Esophagus squamous epithelium (tissue), 4 donors: ENCODE measurements around the gene RASGRF2.

Experiments
- POLR2A ChIP-seq, 4 donors: fragments of 450-650 bp; IDR thresholded peaks; one replicate each; pipeline ENCODE4 v1.6.1; 2017; ENCODE audit warnings: antibody characterized with exemption in 4 of 4, mild to moderate bottlenecking in 4 of 4, moderate library complexity in 3 of 4
- TF ChIP-seq, protein P1 (sequence below), 6 experiments: fragments of 450-650 bp in 4 of 6; fragments of 200-600 bp in 2 of 6; sonication (generic) in 2 of 6; IDR thresholded peaks; one replicate each; pipeline ENCODE4 v1.5.1; 2016 to 2019; ENCODE audit warnings: antibody characterized with exemption in 6 of 6, mild to moderate bottlenecking in 4 of 6, moderate library complexity in 4 of 6

- TF ChIP-seq, protein P1, sequence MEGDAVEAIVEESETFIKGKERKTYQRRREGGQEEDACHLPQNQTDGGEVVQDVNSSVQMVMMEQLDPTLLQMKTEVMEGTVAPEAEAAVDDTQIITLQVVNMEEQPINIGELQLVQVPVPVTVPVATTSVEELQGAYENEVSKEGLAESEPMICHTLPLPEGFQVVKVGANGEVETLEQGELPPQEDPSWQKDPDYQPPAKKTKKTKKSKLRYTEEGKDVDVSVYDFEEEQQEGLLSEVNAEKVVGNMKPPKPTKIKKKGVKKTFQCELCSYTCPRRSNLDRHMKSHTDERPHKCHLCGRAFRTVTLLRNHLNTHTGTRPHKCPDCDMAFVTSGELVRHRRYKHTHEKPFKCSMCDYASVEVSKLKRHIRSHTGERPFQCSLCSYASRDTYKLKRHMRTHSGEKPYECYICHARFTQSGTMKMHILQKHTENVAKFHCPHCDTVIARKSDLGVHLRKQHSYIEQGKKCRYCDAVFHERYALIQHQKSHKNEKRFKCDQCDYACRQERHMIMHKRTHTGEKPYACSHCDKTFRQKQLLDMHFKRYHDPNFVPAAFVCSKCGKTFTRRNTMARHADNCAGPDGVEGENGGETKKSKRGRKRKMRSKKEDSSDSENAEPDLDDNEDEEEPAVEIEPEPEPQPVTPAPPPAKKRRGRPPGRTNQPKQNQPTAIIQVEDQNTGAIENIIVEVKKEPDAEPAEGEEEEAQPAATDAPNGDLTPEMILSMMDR (IDR thresholded peaks at IDR 0.05), result no peak
- no peak for TF ChIP-seq POLR2A (IDR thresholded peaks at IDR 0.05)
Measured at GRCh38 chr5:80978772-80979317, 18.7 kb downstream of the RASGRF2 start.
